Measurements from ENCODE around the gene MID1.

The MID1 gene

GRCh38 chrX:10480861-10481260 lies 139.5 kb downstream of the MID1 start:
- Histone ChIP-seq H3K9me2 (replicated peaks; ENCODE audit: insufficient read depth, low read length) (no peaks in the 10 kb centered on the region), H3K79me2 (ENCODE audit: insufficient read depth, low read length) (no peaks in the 10 kb centered on the region), H3K4me3 (ENCODE audit: insufficient read depth, low read length, poor library complexity, severe bottlenecking) (no peak overlapping the region), H4K20me1 (ENCODE audit: low read depth, low read length) (no peaks in the 10 kb centered on the region), H3K36me3 (ENCODE audit: low read length) (no peaks in the 10 kb centered on the region), H3K9me3 (ENCODE audit: insufficient read depth, low read length) (no peaks in the 10 kb centered on the region), H2AFZ (ENCODE audit: low read depth, low read length, severe bottlenecking) (no peak overlapping the region), H3K27me3 (ENCODE audit: low read length) (no peaks in the 10 kb centered on the region), H3K27ac (ENCODE audit: low read depth, low read length) (no peak overlapping the region), H3K9ac (ENCODE audit: low read length) (no peak overlapping the region), H3K4me2 (ENCODE audit: low read depth, low read length, poor library complexity, severe bottlenecking) (no peak overlapping the region), H3F3A (ENCODE audit: insufficient read depth) (no peaks in the 10 kb centered on the region)
- no peak for TF ChIP-seq CTCF (IDR thresholded peaks at IDR 0.05; ENCODE audit: insufficient read depth, low read length, poor library complexity, severe bottlenecking)
- no peak for TF ChIP-seq EZH2phosphoT487 (conservative IDR thresholded peaks at IDR 0.05; ENCODE audit: low read length)

GRCh38 chrX:10479508-10479907 lies 140.9 kb downstream of the MID1 start:
- H4K20me1 ChIP-seq (ENCODE audit: low read depth, low read length), result no peaks in the 10 kb centered on the region

GRCh38 chrX:10477525-10477924 lies 142.9 kb downstream of the MID1 start:
- Histone ChIP-seq H3K27me3 (ENCODE audit: low read length) (no peaks in the 10 kb centered on the region), H3K9me3 (ENCODE audit: insufficient read depth, low read length) (no peaks in the 10 kb centered on the region), H4K20me1 (ENCODE audit: low read depth, low read length) (no peaks in the 10 kb centered on the region), H3K4me3 (ENCODE audit: insufficient read depth, low read length, poor library complexity, severe bottlenecking) (no peak overlapping the region), H3K9me2 (replicated peaks; ENCODE audit: insufficient read depth, low read length) (no peaks in the 10 kb centered on the region), H3K4me2 (ENCODE audit: low read depth, low read length, poor library complexity, severe bottlenecking) (no peak overlapping the region), H3F3A (ENCODE audit: insufficient read depth) (no peaks in the 10 kb centered on the region), H3K9ac (ENCODE audit: low read length) (no peak overlapping the region), H3K79me2 (ENCODE audit: insufficient read depth, low read length) (no peaks in the 10 kb centered on the region), H3K27ac (ENCODE audit: low read depth, low read length) (no peak overlapping the region), H2AFZ (ENCODE audit: low read depth, low read length, severe bottlenecking) (no peak overlapping the region), H3K36me3 (ENCODE audit: low read length) (no peaks in the 10 kb centered on the region)
- TF ChIP-seq EZH2phosphoT487 (conservative IDR thresholded peaks at IDR 0.05; ENCODE audit: low read length) (no peak), CTCF (IDR thresholded peaks at IDR 0.05; ENCODE audit: insufficient read depth, low read length, poor library complexity, severe bottlenecking) (no peak)

More at GRCh38 chrX:10479508-10479907, 140.9 kb downstream of the MID1 start:
- no peak overlapping the region for H3K4me3 ChIP-seq (ENCODE audit: insufficient read depth, low read length, poor library complexity, severe bottlenecking)
- H3F3A ChIP-seq (ENCODE audit: insufficient read depth), result no peaks in the 10 kb centered on the region
- H3K9me3 ChIP-seq (ENCODE audit: insufficient read depth, low read length), result no peaks in the 10 kb centered on the region
- no peak overlapping the region for H3K4me2 ChIP-seq (ENCODE audit: low read depth, low read length, poor library complexity, severe bottlenecking)
- H3K27ac ChIP-seq (ENCODE audit: low read depth, low read length), result no peak overlapping the region
- H3K27me3 ChIP-seq (ENCODE audit: low read length), result no peaks in the 10 kb centered on the region
- no peaks in the 10 kb centered on the region for H3K9me2 ChIP-seq (replicated peaks; ENCODE audit: insufficient read depth, low read length)
- H3K79me2 ChIP-seq (ENCODE audit: insufficient read depth, low read length), result no peaks in the 10 kb centered on the region
- H3K9ac ChIP-seq (ENCODE audit: low read length), result no peak overlapping the region
- H3K36me3 ChIP-seq (ENCODE audit: low read length), result no peaks in the 10 kb centered on the region
- no peak overlapping the region for H2AFZ ChIP-seq (ENCODE audit: low read depth, low read length, severe bottlenecking)
- no peak for TF ChIP-seq CTCF (IDR thresholded peaks at IDR 0.05; ENCODE audit: insufficient read depth, low read length, poor library complexity, severe bottlenecking)
- no peak for TF ChIP-seq EZH2phosphoT487 (conservative IDR thresholded peaks at IDR 0.05; ENCODE audit: low read length)

Data from SU-DHL-6 (cell line).